HepG2 (cell line): ENCODE measurements around the gene FTCD. TPM values are rescaled to one million over a fixed set of nuclear protein-coding genes. Genes with fewer than 3 reads are reported as not detected.

ENCODE experiments used
- ATAC-seq: fragments of 200-7000 bp; cut with Tn5 transposase; 3 replicates; pipeline ENCODE4 v1.9.1; 2020; ENCODE audit warnings: mild to moderate bottlenecking, moderate library complexity
- BruUV-seq: library from RNA; stranded (reverse); fragments of 400-500 nt; replicated peaks from 2 replicates; lab custom pipeline; 2021; lab: Mats Ljungman, UMichigan
- CTCF ChIA-PET: fragments of 300-600 bp; formaldehyde crosslinking; extraction: SDS; loops from one replicate; lab custom pipeline; 2021; ENCODE audit warnings: low total read pairs, inconsistent platforms, low intra/inter-chr PET ratio; lab: Yijun Ruan, JAX
- POLR2A ChIA-PET: fragments of 350-600 bp; sonication (Branson Sonifier 250); formaldehyde crosslinking; loops from one replicate; lab custom pipeline; 2020; ENCODE audit warnings: antibody characterized with exemption, inconsistent platforms; lab: Yijun Ruan, JAX
- DNase-seq: peaks from one replicate; pipeline ENCODE4 v3.0.0-alpha.2; 2015; ENCODE audit warnings: low spot score
- FAIRE-seq: peaks from 3 replicates; lab custom pipeline; 2011; peaks lifted over from hg19 to GRCh38; lab: Jason Lieb, UNC
- H2AFZ ChIP-seq: one replicate; pipeline ENCODE4 v1.6.1; 2011; ENCODE audit warnings: low read length, inconsistent platforms
- H3K27ac ChIP-seq: fragments of 300-600 bp; 3 replicates; pipeline ENCODE4 v1.8.0; 2011; ENCODE audit warnings: mixed run types, mild to moderate bottlenecking, mixed read lengths, low read length, inconsistent platforms; ENCODE audit not compliant: insufficient read depth; ENCODE audit errors: extremely low read length
- H3K27me3 ChIP-seq, 2 experiments: fragments of 200-600 bp in 1 of 2; 2 replicates in 1 of 2; 3 replicates in 1 of 2; pipeline versions ENCODE4 v1.6.0 to v1.8.0; 2011; ENCODE audit warnings: low read length in 2 of 2, mild to moderate bottlenecking in 2 of 2, moderate library complexity in 2 of 2, inconsistent platforms in 1 of 2; ENCODE audit not compliant: insufficient read depth in 2 of 2, control insufficient read depth in 1 of 2
- H3K36me3 ChIP-seq, 2 experiments: fragments of 200-600 bp in 1 of 2; replicated peaks in 1 of 2; 2 replicates in 1 of 2; 3 replicates in 1 of 2; pipeline versions ENCODE4 v1.5.1 to v1.8.0; 2011; ENCODE audit warnings: low read length in 2 of 2, inconsistent platforms in 1 of 2; ENCODE audit not compliant: insufficient read depth in 2 of 2, control insufficient read depth in 1 of 2
- H3K4me1 ChIP-seq: 2 replicates; pipeline ENCODE4 v1.5.1; 2012; ENCODE audit warnings: low read length, inconsistent platforms; ENCODE audit not compliant: insufficient read depth
- H3K4me2 ChIP-seq: 2 replicates; pipeline ENCODE4 v1.6.0; 2011; ENCODE audit warnings: low read depth, low read length, inconsistent platforms
- H3K4me3 ChIP-seq, 3 experiments: fragments of 200-600 bp in 1 of 3; sonication (generic), shearing (Covaris generic) in 1 of 3; replicated peaks in 1 of 3; 2 replicates each; pipeline ENCODE4 v1.5.1; 2011 to 2016; ENCODE audit warnings: low read length in 3 of 3, inconsistent platforms in 2 of 3, low read depth in 2 of 3, mild to moderate bottlenecking in 2 of 3, control low read depth in 1 of 3, mixed read lengths in 1 of 3; ENCODE audit not compliant: insufficient read depth in 1 of 3
- H3K79me2 ChIP-seq: one replicate; pipeline ENCODE4 v1.6.1; 2011; ENCODE audit warnings: low read length, inconsistent platforms; ENCODE audit not compliant: insufficient read depth
- H3K9ac ChIP-seq: 2 replicates; pipeline ENCODE4 v1.6.0; 2011; ENCODE audit warnings: mild to moderate bottlenecking, low read depth, low read length, inconsistent platforms; ENCODE audit not compliant: insufficient read depth
- H3K9me3 ChIP-seq: 2 replicates; pipeline ENCODE4 v1.5.1; 2012; ENCODE audit warnings: mild to moderate bottlenecking, low read length
- H4K20me1 ChIP-seq: 2 replicates; pipeline ENCODE4 v1.6.0; 2011; ENCODE audit warnings: inconsistent platforms, mild to moderate bottlenecking, low read length, moderate library complexity; ENCODE audit not compliant: insufficient read depth
- AGO2 ChIP-seq: fragments of 200-400 bp; formaldehyde crosslinking; optimal IDR thresholded peaks from 2 replicates; pipeline ENCODE3; 2017; ENCODE audit warnings: mild to moderate bottlenecking, low read depth, low read length, moderate library complexity
- AKAP8 ChIP-seq: sonication (generic); formaldehyde crosslinking; IDR thresholded peaks from 2 replicates; pipeline ENCODE4 v1.5.1; 2020; ENCODE audit warnings: mild to moderate bottlenecking, missing genetic modification reagents
- ATM ChIP-seq: fragments of 450-650 bp; IDR thresholded peaks from 2 replicates; pipeline ENCODE4 v1.7.1; 2017; ENCODE audit warnings: mild to moderate bottlenecking, borderline replicate concordance
- HNRNPUL1 ChIP-seq: fragments of 200-400 bp; formaldehyde crosslinking; IDR thresholded peaks from 2 replicates; pipeline ENCODE4 v1.6.1; 2017; ENCODE audit warnings: low read depth, mild to moderate bottlenecking, low read length, moderate library complexity
- MAFK ChIP-seq, 2 experiments: IDR thresholded peaks in 1 of 2; conservative IDR thresholded peaks in 1 of 2; 2 replicates each; pipeline ENCODE4 v1.6.1; 2011; ENCODE audit warnings: improper control_type of control experiment in 2 of 2, low read length in 2 of 2
- MED1 ChIP-seq: sonication (generic); formaldehyde crosslinking; IDR thresholded peaks from 2 replicates; pipeline ENCODE4 v1.4.0; 2020; ENCODE audit warnings: missing genetic modification reagents
- POLR2G ChIP-seq: fragments of 200-400 bp; formaldehyde crosslinking; IDR thresholded peaks from 2 replicates; pipeline ENCODE4 v1.6.1; 2018; ENCODE audit warnings: mild to moderate bottlenecking, low read depth, low read length, moderate library complexity
- SOX5 ChIP-seq: IDR thresholded peaks from 2 replicates; pipeline ENCODE4 v1.6.1; 2016; ENCODE audit warnings: borderline replicate concordance
- ZNF326 ChIP-seq: sonication (generic); formaldehyde crosslinking; IDR thresholded peaks from 2 replicates; pipeline ENCODE4 v1.4.0; 2020; ENCODE audit warnings: missing genetic modification reagents, borderline replicate concordance
- ZNF350 ChIP-seq: sonication (generic); formaldehyde crosslinking; IDR thresholded peaks from 2 replicates; pipeline ENCODE4 v1.4.0; 2020; ENCODE audit warnings: mild to moderate bottlenecking, low read depth, missing genetic modification reagents, borderline replicate concordance
- ZNF724P ChIP-seq: sonication (generic); formaldehyde crosslinking; IDR thresholded peaks from 2 replicates; pipeline ENCODE4 v1.8.0; 2022; ENCODE audit warnings: missing genetic modification reagents, borderline replicate concordance
- WGBS: methylation state at CpG from one replicate; pipeline ENCODE4 v1.1.6; 2017; ENCODE audit warnings: low lambda C conversion rate; 5-methylcytosine and 5-hydroxymethylcytosine counted together
- in situ Hi-C: cut with HindIII; loops from 2 replicates; pipeline ENCODE4 v1.10.0; 2017; ENCODE audit warnings: low pct_unique_long_range_greater_than_20kb; ENCODE audit not compliant: extremely low pct_ligation_motif_present
- intact Hi-C: fragments of 100-400 bp; cut with micrococcal nuclease; formaldehyde crosslinking; loops from one replicate; pipeline ENCODE4 v1.10.0; 2022; ENCODE audit not compliant: unreplicated experiment
- polyA plus RNA-seq, 8 experiments: library from polyadenylated mRNA; depleted of rRNA in 3 of 8; stranded (reverse) in 7 of 8; unstranded in 1 of 8; fragments of >200 nt; fragmentation: Illumina TruSeq in 4 of 8; extraction: Trizol in 4 of 8; gene quantifications; 2 replicates each; pipeline versions ENCODE4 v1.2.1 to v1.2.3, GENCODE V29; 2011 to 2016; ENCODE audit warnings: low read depth in 4 of 8, missing spikeins in 1 of 8, mixed read lengths in 1 of 8; ENCODE audit not compliant: insufficient read depth in 1 of 8
- total RNA-seq, 5 experiments: library from RNA; depleted of rRNA; stranded (reverse); fragments of >200 nt; fragmentation: Illumina TruSeq; extraction: Trizol; gene quantifications; 2 replicates each; pipeline ENCODE4 v1.2.3, GENCODE V29; 2016; ENCODE audit warnings: low read depth in 1 of 5
- TF ChIP-seq, protein P1 (sequence below): sonication (generic); formaldehyde crosslinking; IDR thresholded peaks from 2 replicates; pipeline ENCODE4 v1.4.0; 2020; ENCODE audit warnings: missing genetic modification reagents
- TF ChIP-seq, protein P2 (sequence below): sonication (generic); formaldehyde crosslinking; IDR thresholded peaks from 2 replicates; pipeline ENCODE4 v1.9.0; 2021; ENCODE audit warnings: missing genetic modification reagents, borderline replicate concordance
- TF ChIP-seq, protein P3 (sequence below): sonication (generic); formaldehyde crosslinking; IDR thresholded peaks from 2 replicates; pipeline ENCODE4 v1.5.0; 2020; ENCODE audit warnings: missing genetic modification reagents, mild to moderate bottlenecking, borderline replicate concordance
- TF ChIP-seq, protein P4 (sequence below): sonication (generic); formaldehyde crosslinking; conservative IDR thresholded peaks from 2 replicates; pipeline ENCODE4 v1.8.0; 2022; ENCODE audit warnings: low read depth, missing genetic modification reagents

FTCD gene
- total and polyA plus RNA-seq, 2 of the 13 experiments (the other 11 are each of a cell fraction or from before 2014, with no cell fraction given): 75.7 to 105 TPM

DNA sequence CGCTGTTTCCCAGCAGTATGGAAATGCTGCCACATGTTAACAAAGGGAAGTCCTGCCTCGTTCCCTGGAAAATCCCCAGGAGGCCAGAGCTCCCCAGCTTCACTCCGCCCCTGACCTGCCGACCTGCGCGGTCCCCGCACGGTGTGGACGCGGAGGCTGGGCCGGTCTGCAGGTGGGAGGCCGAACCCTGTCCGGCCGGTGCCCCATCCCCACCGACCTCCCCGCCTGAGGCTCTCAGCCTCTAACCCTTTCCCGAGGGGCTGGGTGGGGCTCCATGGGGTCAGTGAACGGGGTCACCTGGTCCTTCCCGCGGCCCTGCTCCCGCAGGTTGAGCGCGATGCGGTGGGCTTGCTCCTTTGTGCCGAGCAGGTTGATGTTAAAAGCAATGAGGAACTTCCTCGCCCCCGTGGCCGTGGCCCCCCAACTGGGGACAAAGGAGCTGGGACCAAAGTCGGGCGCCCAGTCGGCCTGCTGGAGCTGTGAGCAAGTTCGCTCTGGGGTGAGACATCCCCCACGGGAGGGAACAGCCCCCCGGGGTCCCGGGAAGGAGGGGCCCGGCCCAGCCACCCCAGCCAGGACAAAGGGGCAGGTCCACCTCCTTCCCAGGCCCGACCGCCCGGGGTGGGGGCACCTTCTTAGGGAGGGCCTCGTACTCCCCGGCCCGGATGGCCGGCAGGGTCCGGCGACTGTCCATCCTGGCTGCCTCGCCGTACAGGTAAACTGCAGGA, 4.0 kb downstream of the FTCD start (continued):
- TF ChIP-seq, protein P1, sequence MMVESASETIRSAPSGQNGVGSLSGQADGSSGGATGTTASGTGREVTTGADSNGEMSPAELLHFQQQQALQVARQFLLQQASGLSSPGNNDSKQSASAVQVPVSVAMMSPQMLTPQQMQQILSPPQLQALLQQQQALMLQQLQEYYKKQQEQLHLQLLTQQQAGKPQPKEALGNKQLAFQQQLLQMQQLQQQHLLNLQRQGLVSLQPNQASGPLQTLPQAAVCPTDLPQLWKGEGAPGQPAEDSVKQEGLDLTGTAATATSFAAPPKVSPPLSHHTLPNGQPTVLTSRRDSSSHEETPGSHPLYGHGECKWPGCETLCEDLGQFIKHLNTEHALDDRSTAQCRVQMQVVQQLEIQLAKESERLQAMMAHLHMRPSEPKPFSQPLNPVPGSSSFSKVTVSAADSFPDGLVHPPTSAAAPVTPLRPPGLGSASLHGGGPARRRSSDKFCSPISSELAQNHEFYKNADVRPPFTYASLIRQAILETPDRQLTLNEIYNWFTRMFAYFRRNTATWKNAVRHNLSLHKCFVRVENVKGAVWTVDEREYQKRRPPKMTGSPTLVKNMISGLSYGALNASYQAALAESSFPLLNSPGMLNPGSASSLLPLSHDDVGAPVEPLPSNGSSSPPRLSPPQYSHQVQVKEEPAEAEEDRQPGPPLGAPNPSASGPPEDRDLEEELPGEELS: no peak
- peak; percentile 79 for TF ChIP-seq AGO2

DNA sequence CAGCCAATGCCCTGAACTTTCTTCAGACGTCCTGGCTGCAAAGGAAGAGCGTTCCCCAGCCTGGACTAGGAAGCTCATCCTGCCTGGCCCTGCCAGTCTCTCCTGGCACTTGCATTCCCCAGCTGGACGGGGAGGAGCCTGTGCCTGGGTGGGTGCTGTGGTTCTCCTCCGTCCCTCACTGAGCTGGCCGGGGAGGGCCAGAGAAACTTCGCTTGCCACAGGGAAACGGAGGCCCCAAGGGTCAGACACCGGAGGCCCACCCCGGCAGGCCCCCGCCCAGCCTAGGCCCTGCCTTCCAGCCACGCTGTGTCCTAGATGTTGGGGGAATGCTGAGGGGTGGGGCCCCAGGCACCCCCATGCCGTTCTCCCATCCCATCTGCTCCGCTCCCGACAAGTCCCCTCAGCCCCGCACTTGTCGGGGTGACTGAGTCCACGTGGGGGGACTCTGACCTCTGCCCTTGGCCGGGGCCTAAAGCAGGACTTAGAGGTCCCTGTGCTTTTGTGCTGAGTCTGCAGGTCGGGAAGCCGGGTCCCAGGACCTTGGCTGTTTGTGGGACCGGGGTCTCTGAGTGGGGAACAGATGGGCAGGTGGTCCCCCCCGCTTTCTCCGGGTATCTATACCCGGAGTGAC, 4.8 kb downstream of the FTCD start:
- ATAC-seq (no peak), FAIRE-seq (no peak), DNase-seq (no peak)
- Histone ChIP-seq H2AFZ (no peak overlapping the region), H3K36me3 (peaks cover 2 to 23% of the 10 kb centered on the region in 2 experiments; a peak in 4 of 5 replicates), H3K4me3 (no peak overlapping the region), H3K27ac (no peak overlapping the region), H3K4me2 (no peak overlapping the region), H3K27me3 (no peaks in the 10 kb centered on the region; a peak in 2 of 5 replicates), H4K20me1 (peaks cover 8% of the 10 kb centered on the region; the same call in 1 of the 2 replicates), H3K79me2 (peaks cover 23% of the 10 kb centered on the region), H3K9ac (no peak overlapping the region), H3K9me3 (no peaks in the 10 kb centered on the region), H3K4me1 (peaks cover 56% of the 10 kb centered on the region)
- POLR2A ChIA-PET: no interaction called here
- intact Hi-C loops (no loop called here), in situ Hi-C loops (no loop called here)
- CTCF ChIA-PET: no interaction called here
- WGBS: 92% methylated on average over 17 of the region's 24 CpGs
- BruUV-seq: no TSS peak
- TF ChIP-seq AKAP8: peak; percentile 95
- TF ChIP-seq ZNF326 (CRISPR knock-in tag): no peak
- TF ChIP-seq, protein P2, sequence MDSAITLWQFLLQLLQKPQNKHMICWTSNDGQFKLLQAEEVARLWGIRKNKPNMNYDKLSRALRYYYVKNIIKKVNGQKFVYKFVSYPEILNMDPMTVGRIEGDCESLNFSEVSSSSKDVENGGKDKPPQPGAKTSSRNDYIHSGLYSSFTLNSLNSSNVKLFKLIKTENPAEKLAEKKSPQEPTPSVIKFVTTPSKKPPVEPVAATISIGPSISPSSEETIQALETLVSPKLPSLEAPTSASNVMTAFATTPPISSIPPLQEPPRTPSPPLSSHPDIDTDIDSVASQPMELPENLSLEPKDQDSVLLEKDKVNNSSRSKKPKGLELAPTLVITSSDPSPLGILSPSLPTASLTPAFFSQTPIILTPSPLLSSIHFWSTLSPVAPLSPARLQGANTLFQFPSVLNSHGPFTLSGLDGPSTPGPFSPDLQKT (CRISPR knock-in tag): no peak
- TF ChIP-seq MAFK (conservative IDR thresholded peaks at IDR 0.05 in 1 of 2, IDR thresholded peaks at IDR 0.05 in 1 of 2; ENCODE audit: low read length in 2 of 2): peak; percentile 58 to 64; a peak in 3 of 4 replicates
- TF ChIP-seq ZNF724P (CRISPR knock-in tag): no peak
- TF ChIP-seq POLR2G: peak; percentile 29
- TF ChIP-seq SOX5 (CRISPR knock-in tag): no peak
- TF ChIP-seq MED1 (CRISPR knock-in tag): no peak
- TF ChIP-seq, protein P3, sequence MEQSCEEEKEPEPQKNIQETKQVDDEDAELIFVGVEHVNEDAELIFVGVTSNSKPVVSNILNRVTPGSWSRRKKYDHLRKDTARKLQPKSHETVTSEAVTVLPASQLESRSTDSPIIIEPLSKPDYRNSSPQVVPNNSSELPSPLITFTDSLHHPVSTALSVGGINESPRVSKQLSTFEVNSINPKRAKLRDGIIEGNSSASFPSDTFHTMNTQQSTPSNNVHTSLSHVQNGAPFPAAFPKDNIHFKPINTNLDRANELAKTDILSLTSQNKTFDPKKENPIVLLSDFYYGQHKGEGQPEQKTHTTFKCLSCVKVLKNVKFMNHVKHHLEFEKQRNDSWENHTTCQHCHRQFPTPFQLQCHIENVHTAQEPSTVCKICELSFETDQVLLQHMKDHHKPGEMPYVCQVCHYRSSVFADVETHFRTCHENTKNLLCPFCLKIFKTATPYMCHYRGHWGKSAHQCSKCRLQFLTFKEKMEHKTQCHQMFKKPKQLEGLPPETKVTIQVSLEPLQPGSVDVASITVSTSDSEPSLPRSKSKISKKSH (CRISPR knock-in tag): no peak
- TF ChIP-seq ATM: no peak
- no peak for TF ChIP-seq ZNF350 (CRISPR knock-in tag)
- TF ChIP-seq, protein P4, sequence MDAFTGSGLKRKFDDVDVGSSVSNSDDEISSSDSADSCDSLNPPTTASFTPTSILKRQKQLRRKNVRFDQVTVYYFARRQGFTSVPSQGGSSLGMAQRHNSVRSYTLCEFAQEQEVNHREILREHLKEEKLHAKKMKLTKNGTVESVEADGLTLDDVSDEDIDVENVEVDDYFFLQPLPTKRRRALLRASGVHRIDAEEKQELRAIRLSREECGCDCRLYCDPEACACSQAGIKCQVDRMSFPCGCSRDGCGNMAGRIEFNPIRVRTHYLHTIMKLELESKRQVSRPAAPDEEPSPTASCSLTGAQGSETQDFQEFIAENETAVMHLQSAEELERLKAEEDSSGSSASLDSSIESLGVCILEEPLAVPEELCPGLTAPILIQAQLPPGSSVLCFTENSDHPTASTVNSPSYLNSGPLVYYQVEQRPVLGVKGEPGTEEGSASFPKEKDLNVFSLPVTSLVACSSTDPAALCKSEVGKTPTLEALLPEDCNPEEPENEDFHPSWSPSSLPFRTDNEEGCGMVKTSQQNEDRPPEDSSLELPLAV (CRISPR knock-in tag): no peak
- no peak for TF ChIP-seq HNRNPUL1
- peak; percentile 82 for TF ChIP-seq AGO2
